ENCODE results near the gene SPNS1.

Gene SPNS1

GRCh38 chr16:28986046-28986445 lies 11.5 kb downstream of the SPNS1 start:
- Histone ChIP-seq H3K4me1 (ENCODE audit: control insufficient read depth in 1 of 2, insufficient read depth in 1 of 2, low read depth in 1 of 2, low read length in 1 of 2) (peaks cover 15 to 19% of the 10 kb centered on the region in 2 experiments), H3K9me3 (no peaks in the 10 kb centered on the region), H3K4me3 (ENCODE audit: low read depth in 1 of 2, low read length in 1 of 2) (no peak overlapping the region), H3K27ac (no peak overlapping the region), H3K36me3 (peaks cover 10% of the 10 kb centered on the region), H3K27me3 (no peaks in the 10 kb centered on the region)
- no peak for TF ChIP-seq CTCF (IDR thresholded peaks at IDR 0.05)

- Histone ChIP-seq H3K9me3 (no peaks in the 10 kb centered on the region), H3K4me3 (ENCODE audit: low read depth in 1 of 2, low read length in 1 of 2) (no peak overlapping the region), H3K27me3 (no peaks in the 10 kb centered on the region), H3K36me3 (peaks cover 10% of the 10 kb centered on the region), H3K27ac (no peak overlapping the region), H3K4me1 (ENCODE audit: control insufficient read depth in 1 of 2, insufficient read depth in 1 of 2, low read depth in 1 of 2, low read length in 1 of 2) (peaks cover 15 to 19% of the 10 kb centered on the region in 2 experiments)
- no peak for TF ChIP-seq CTCF (IDR thresholded peaks at IDR 0.05)
These were observed 11.9 kb downstream of the SPNS1 start for GRCh38 chr16:28986492-28986891.

- H3K36me3 ChIP-seq: peaks cover 9% of the 10 kb centered on the region
- H3K4me3 ChIP-seq (ENCODE audit: low read depth in 1 of 2, low read length in 1 of 2): no peak overlapping the region
- no peak for TF ChIP-seq CTCF (IDR thresholded peaks at IDR 0.05)
These were observed 12.7 kb downstream of the SPNS1 start for GRCh38 chr16:28987170-28987853.

GRCh38 chr16:28989363-28989762 lies 14.8 kb downstream of the SPNS1 start:
- Histone ChIP-seq H3K27me3 (no peaks in the 10 kb centered on the region), H3K9me3 (no peaks in the 10 kb centered on the region), H3K27ac (no peak overlapping the region), H3K4me1 (ENCODE audit: control insufficient read depth in 1 of 2, insufficient read depth in 1 of 2, low read depth in 1 of 2, low read length in 1 of 2) (peaks cover 12 to 13% of the 10 kb centered on the region in 2 experiments), H3K36me3 (no peaks in the 10 kb centered on the region), H3K4me3 (ENCODE audit: low read depth in 1 of 2, low read length in 1 of 2) (no peak overlapping the region)
- no peak for TF ChIP-seq CTCF (IDR thresholded peaks at IDR 0.05)

More at GRCh38 chr16:28987170-28987853, 12.7 kb downstream of the SPNS1 start:
- H3K4me1 ChIP-seq (ENCODE audit: control insufficient read depth in 1 of 2, insufficient read depth in 1 of 2, low read depth in 1 of 2, low read length in 1 of 2): peaks cover 15 to 19% of the 10 kb centered on the region in 2 experiments
- no peaks in the 10 kb centered on the region for H3K9me3 ChIP-seq
- H3K27ac ChIP-seq: no peak overlapping the region
- no peaks in the 10 kb centered on the region for H3K27me3 ChIP-seq

GRCh38 chr16:28990375-28991040 lies 15.9 kb downstream of the SPNS1 start:
- no peaks in the 10 kb centered on the region for H3K36me3 ChIP-seq
- H3K9me3 ChIP-seq: no peaks in the 10 kb centered on the region
- TF ChIP-seq CTCF (IDR thresholded peaks at IDR 0.05): no peak
- H3K27me3 ChIP-seq: no peaks in the 10 kb centered on the region
- no peak overlapping the region for H3K4me3 ChIP-seq (ENCODE audit: low read depth in 1 of 2, low read length in 1 of 2)
- no peak overlapping the region for H3K27ac ChIP-seq
- H3K4me1 ChIP-seq (ENCODE audit: control insufficient read depth in 1 of 2, insufficient read depth in 1 of 2, low read depth in 1 of 2, low read length in 1 of 2): peaks cover 2 to 3% of the 10 kb centered on the region in 2 experiments
